ENCODE data around the gene C14orf180.

The C14orf180 gene

GRCh38 chr14:104563742-104564615, 15.6 kb upstream of the C14orf180 start:
- DNase-seq: peak; percentile 96
- H3K36me3 ChIP-seq: no peaks in the 10 kb centered on the region
- no peaks in the 10 kb centered on the region for H3K9me3 ChIP-seq
- no peak overlapping the region for H3K4me3 ChIP-seq (ENCODE audit: low read depth, low read length)
- peak; percentile 93 for TF ChIP-seq CTCF (IDR thresholded peaks at IDR 0.05; ENCODE audit: low read depth, low read length)
- H3K4me1 ChIP-seq: peaks cover 51% of the 10 kb centered on the region
- H3K27me3 ChIP-seq: no peaks in the 10 kb centered on the region

- Histone ChIP-seq H3K9me3 (no peaks in the 10 kb centered on the region), H3K36me3 (no peaks in the 10 kb centered on the region), H3K4me1 (peaks cover 57% of the 10 kb centered on the region), H3K4me3 (ENCODE audit: low read depth, low read length) (no peak overlapping the region), H3K27me3 (no peaks in the 10 kb centered on the region)
- TF ChIP-seq CTCF (IDR thresholded peaks at IDR 0.05; ENCODE audit: low read depth, low read length): no peak
- DNase-seq: no peak
These were observed 14.6 kb upstream of the C14orf180 start for GRCh38 chr14:104564744-104565679.

- no peaks in the 10 kb centered on the region for H3K36me3 ChIP-seq
- TF ChIP-seq CTCF (IDR thresholded peaks at IDR 0.05; ENCODE audit: low read depth, low read length): no peak
- peaks cover 57% of the 10 kb centered on the region for H3K4me1 ChIP-seq
- H3K9me3 ChIP-seq: no peaks in the 10 kb centered on the region
- DNase-seq: peak; percentile 63
- no peak overlapping the region; the same call in 1 of the 2 replicates for H3K4me3 ChIP-seq (ENCODE audit: low read depth, low read length)
- H3K27me3 ChIP-seq: no peaks in the 10 kb centered on the region
These were observed 12.2 kb upstream of the C14orf180 start for GRCh38 chr14:104567141-104567956.

- Histone ChIP-seq H3K4me1 (peaks cover 56% of the 10 kb centered on the region), H3K9me3 (no peaks in the 10 kb centered on the region), H3K36me3 (no peaks in the 10 kb centered on the region), H3K27me3 (no peaks in the 10 kb centered on the region), H3K4me3 (ENCODE audit: low read depth, low read length) (no peak overlapping the region)
- no peak for DNase-seq
- no peak for TF ChIP-seq CTCF (IDR thresholded peaks at IDR 0.05; ENCODE audit: low read depth, low read length)
These were observed 11.7 kb upstream of the C14orf180 start for GRCh38 chr14:104567957-104568225.

GRCh38 chr14:104568620-104569019, 10.9 kb upstream of the C14orf180 start:
- no peak overlapping the region for H3K4me3 ChIP-seq (ENCODE audit: low read depth, low read length)
- peaks cover 50% of the 10 kb centered on the region for H3K4me1 ChIP-seq
- no peaks in the 10 kb centered on the region for H3K27me3 ChIP-seq
- no peaks in the 10 kb centered on the region for H3K36me3 ChIP-seq
- DNase-seq: no peak
- TF ChIP-seq CTCF (IDR thresholded peaks at IDR 0.05; ENCODE audit: low read depth, low read length): no peak
- H3K9me3 ChIP-seq: no peaks in the 10 kb centered on the region

All from BE2C (cell line).